Suprapubic skin (tissue), 3 donors: ENCODE measurements around the gene KRTCAP3.

ENCODE experiments used
- POLR2A ChIP-seq, 2 donors: fragments of 450-650 bp; IDR thresholded peaks; one replicate each; pipeline ENCODE4 v1.6.1; 2017; ENCODE audit warnings: antibody characterized with exemption in 2 of 2, mild to moderate bottlenecking in 2 of 2, moderate library complexity in 2 of 2
- TF ChIP-seq, protein P1 (sequence below), 2 donors: fragments of 200-600 bp in 1 of 2; fragments of 450-650 bp in 1 of 2; sonication (generic) in 1 of 2; IDR thresholded peaks; one replicate each; pipeline ENCODE4 v1.5.1; 2016 to 2019; ENCODE audit warnings: antibody characterized with exemption in 2 of 2, mild to moderate bottlenecking in 1 of 2, moderate library complexity in 1 of 2

DNA sequence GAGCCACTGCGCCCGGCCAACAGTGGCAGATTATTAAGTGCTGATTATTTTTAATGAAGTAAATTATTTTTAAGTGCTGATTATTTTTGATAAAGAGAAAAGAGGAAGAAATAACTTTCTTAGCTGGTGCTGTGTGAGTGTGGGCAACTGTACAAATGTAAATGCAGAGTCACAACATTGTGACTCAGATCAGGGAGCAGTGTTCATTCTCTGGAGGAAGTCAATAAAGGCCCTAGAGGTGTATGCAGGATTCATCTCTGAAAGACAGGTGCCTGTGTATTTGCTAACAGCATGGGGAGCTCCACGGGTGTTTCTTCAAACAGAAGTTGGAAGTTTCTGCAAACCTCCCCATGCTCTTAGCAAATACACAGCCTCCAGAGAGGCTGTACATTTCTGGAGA lies 6.2 kb downstream of the KRTCAP3 start:
- TF ChIP-seq, protein P1, sequence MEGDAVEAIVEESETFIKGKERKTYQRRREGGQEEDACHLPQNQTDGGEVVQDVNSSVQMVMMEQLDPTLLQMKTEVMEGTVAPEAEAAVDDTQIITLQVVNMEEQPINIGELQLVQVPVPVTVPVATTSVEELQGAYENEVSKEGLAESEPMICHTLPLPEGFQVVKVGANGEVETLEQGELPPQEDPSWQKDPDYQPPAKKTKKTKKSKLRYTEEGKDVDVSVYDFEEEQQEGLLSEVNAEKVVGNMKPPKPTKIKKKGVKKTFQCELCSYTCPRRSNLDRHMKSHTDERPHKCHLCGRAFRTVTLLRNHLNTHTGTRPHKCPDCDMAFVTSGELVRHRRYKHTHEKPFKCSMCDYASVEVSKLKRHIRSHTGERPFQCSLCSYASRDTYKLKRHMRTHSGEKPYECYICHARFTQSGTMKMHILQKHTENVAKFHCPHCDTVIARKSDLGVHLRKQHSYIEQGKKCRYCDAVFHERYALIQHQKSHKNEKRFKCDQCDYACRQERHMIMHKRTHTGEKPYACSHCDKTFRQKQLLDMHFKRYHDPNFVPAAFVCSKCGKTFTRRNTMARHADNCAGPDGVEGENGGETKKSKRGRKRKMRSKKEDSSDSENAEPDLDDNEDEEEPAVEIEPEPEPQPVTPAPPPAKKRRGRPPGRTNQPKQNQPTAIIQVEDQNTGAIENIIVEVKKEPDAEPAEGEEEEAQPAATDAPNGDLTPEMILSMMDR (IDR thresholded peaks at IDR 0.05): no peak
- TF ChIP-seq POLR2A (IDR thresholded peaks at IDR 0.05): no peak
